NB4 (cell line): Measurements from ENCODE around the gene BORCS5.

Experiments
- TF ChIP-seq, protein P1 (sequence below): IDR thresholded peaks from one replicate; pipeline ENCODE4 v1.5.1; 2012; ENCODE audit warnings: low read depth, low read length
- TF ChIP-seq, protein P2 (sequence below): IDR thresholded peaks from 2 replicates; pipeline ENCODE4 v1.6.1; 2011; ENCODE audit warnings: low read depth, low read length

DNA sequence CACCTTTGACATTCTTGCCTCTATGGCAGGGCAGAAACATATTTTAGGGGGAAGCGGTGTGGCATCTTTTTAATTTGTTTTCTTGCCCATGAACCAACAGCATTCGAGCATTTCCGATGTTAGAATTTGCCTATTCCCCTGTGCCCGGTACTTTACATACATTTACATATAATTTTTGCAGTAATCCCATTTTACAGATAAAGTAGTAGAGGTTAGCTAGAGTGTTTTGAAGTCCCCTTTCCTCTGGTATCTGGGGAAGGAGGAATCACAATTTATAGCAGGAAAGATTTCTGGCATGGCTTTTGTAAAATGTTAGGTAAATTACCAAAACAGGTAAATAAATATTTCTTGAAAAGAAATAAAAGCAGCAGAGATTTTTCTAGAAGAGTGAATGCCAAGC is 1.6 kb downstream of the BORCS5 start:
- TF ChIP-seq, protein P1, sequence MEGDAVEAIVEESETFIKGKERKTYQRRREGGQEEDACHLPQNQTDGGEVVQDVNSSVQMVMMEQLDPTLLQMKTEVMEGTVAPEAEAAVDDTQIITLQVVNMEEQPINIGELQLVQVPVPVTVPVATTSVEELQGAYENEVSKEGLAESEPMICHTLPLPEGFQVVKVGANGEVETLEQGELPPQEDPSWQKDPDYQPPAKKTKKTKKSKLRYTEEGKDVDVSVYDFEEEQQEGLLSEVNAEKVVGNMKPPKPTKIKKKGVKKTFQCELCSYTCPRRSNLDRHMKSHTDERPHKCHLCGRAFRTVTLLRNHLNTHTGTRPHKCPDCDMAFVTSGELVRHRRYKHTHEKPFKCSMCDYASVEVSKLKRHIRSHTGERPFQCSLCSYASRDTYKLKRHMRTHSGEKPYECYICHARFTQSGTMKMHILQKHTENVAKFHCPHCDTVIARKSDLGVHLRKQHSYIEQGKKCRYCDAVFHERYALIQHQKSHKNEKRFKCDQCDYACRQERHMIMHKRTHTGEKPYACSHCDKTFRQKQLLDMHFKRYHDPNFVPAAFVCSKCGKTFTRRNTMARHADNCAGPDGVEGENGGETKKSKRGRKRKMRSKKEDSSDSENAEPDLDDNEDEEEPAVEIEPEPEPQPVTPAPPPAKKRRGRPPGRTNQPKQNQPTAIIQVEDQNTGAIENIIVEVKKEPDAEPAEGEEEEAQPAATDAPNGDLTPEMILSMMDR, result no peak
- TF ChIP-seq, protein P2, sequence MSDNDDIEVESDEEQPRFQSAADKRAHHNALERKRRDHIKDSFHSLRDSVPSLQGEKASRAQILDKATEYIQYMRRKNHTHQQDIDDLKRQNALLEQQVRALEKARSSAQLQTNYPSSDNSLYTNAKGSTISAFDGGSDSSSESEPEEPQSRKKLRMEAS, result no peak
